ENCODE measurements around the gene DIPK1B. TPM values are rescaled to one million over a fixed set of nuclear protein-coding genes. Genes with fewer than 3 reads are reported as not detected.

The DIPK1B gene
- total and polyA plus RNA-seq, 2 donors (not counting 3 experiments of a cell fraction or from before 2014, with no cell fraction given): 253 to 441 TPM

- Histone ChIP-seq H3K27me3 (ENCODE audit: control insufficient read depth in 2 of 2, insufficient read depth in 2 of 2, low read length in 2 of 2) (no peaks in the 10 kb centered on the region), H3K9me3 (replicated peaks; ENCODE audit: control insufficient read depth, insufficient read depth, low read length) (no peaks in the 10 kb centered on the region)
- dilution Hi-C loops (cut with MboI; ENCODE audit: extremely low pct_ligation_motif_present, low sequenced_read_pairs): no loop called here
These were observed 52.0 kb downstream of the DIPK1B start, which contains the start of gene LCN15 for GRCh38 chr9:136764301-136764891. Gene LCN15, minus strand, starts transcription at chr9:136764518. Its CDS starts 30 bp downstream, at chr9:136764488.

More at GRCh38 chr9:136764301-136764891, 52.0 kb downstream of the DIPK1B start, which contains the start of gene LCN15:
- FAIRE-seq (no peak), DNase-seq (ENCODE audit: low read depth, low spot score) (no peak)
- CTCF ChIA-PET: interaction anchor here (1.8 kb wide), 1 partner anchor 14 kb away, joined by 4 read pairs; no protein-coding TSS in a partner anchor
- TF ChIP-seq EZH2 (IDR thresholded peaks at IDR 0.05; ENCODE audit: borderline replicate concordance, low read depth, low read length, severe bottlenecking): no peak
- TF ChIP-seq POLR2AphosphoS5 (IDR thresholded peaks at IDR 0.05; ENCODE audit: insufficient read depth, low read depth, low read length): no peak
- TF ChIP-seq JUN (IDR thresholded peaks at IDR 0.05; ENCODE audit: borderline replicate concordance, insufficient read depth, insufficient read length, low read depth): no peak
- TF ChIP-seq MAX (IDR thresholded peaks at IDR 0.05; ENCODE audit: insufficient read depth, insufficient read length): no peak
- TF ChIP-seq CTCF (IDR thresholded peaks at IDR 0.05; ENCODE audit: extremely low read depth in 1 of 2, insufficient read depth in 1 of 2, low read depth in 1 of 2, low read length in 2 of 2): no peak
- TF ChIP-seq FOS (IDR thresholded peaks at IDR 0.05; ENCODE audit: borderline replicate concordance, insufficient read depth, low read length): no peak
- no peak for TF ChIP-seq MYC (IDR thresholded peaks at IDR 0.05; ENCODE audit: low read depth, low read length)
- H3K79me2 ChIP-seq (ENCODE audit: control insufficient read depth, insufficient read depth, low read length): no peaks in the 10 kb centered on the region
- no peak within 1 kb of the TSS for H3K4me3 ChIP-seq (replicated peaks in 1 of 3; ENCODE audit: insufficient read depth in 1 of 3, low read depth in 1 of 3, low read length in 3 of 3)
- no peaks in the 10 kb centered on the region for H3K9me1 ChIP-seq (replicated peaks; ENCODE audit: control insufficient read depth, extremely low read depth, insufficient read depth, low read length)
- H3K4me2 ChIP-seq (ENCODE audit: insufficient read depth, low read length): no peak within 1 kb of the TSS
- no peaks in the 10 kb centered on the region for H3K36me3 ChIP-seq (ENCODE audit: control insufficient read depth in 2 of 2, extremely low read depth in 1 of 2, insufficient read depth in 2 of 2, low read length in 2 of 2)
- H3K9ac ChIP-seq (replicated peaks; ENCODE audit: extremely low read depth, insufficient read depth, low read length): no peak within 1 kb of the TSS
- no peak within 1 kb of the TSS for H3K27ac ChIP-seq (ENCODE audit: insufficient read depth, low read depth, low read length)
- H3K4me1 ChIP-seq (ENCODE audit: control insufficient read depth, extremely low read depth, insufficient read depth, low read length): no peaks in the 10 kb centered on the region
- POLR2A ChIA-PET: no interaction called here
- BruUV-seq (replicated peaks): no TSS peak
- H4K20me1 ChIP-seq (replicated peaks; ENCODE audit: control insufficient read depth, extremely low read depth, insufficient read depth, low read length): no peaks in the 10 kb centered on the region
- no peak within 1 kb of the TSS for H2AFZ ChIP-seq (ENCODE audit: low read depth, low read length)
- intact Hi-C loops (cut with micrococcal nuclease): no loop called here
